CD14-positive monocyte (primary cell): Measurements from ENCODE around the gene ZNF414. TPM values are rescaled to one million over a fixed set of nuclear protein-coding genes. Genes with fewer than 3 reads are reported as not detected.
"Not testable (repeated sequence)": the region's sequence is repeated elsewhere in the genome, so short reads cannot be mapped to it uniquely, and the experiment has no call there.

Source experiments
- DNase-seq, 3 donors: peaks; one replicate each; pipeline ENCODE4 v3.0.0-alpha.2; 2011 to 2022
- H2AFZ ChIP-seq: 2 replicates; pipeline ENCODE4 v1.6.0; 2012; ENCODE audit warnings: mild to moderate bottlenecking, low read depth, low read length, inconsistent platforms; ENCODE audit not compliant: insufficient read depth, poor library complexity, severe bottlenecking
- H3K27ac ChIP-seq, 2 donors: 1 replicate in 1 of 2; 2 replicates in 1 of 2; pipeline ENCODE4 v1.5.1; 2012 to 2013; ENCODE audit warnings: low read length in 2 of 2, control low read depth in 1 of 2, inconsistent platforms in 1 of 2, low read depth in 1 of 2, mild to moderate bottlenecking in 1 of 2
- H3K27me3 ChIP-seq, 2 donors: one replicate each; pipeline versions ENCODE4 v1.6.0 to v1.6.1; 2011 to 2013; ENCODE audit warnings: low read length in 2 of 2; ENCODE audit not compliant: control insufficient read depth in 2 of 2, insufficient read depth in 2 of 2
- H3K36me3 ChIP-seq, 2 donors: replicated peaks in 1 of 2; 1 replicate in 1 of 2; 2 replicates in 1 of 2; pipeline versions ENCODE4 v1.5.1 to v1.6.1; 2012 to 2013; ENCODE audit warnings: low read length in 2 of 2, control low read depth in 1 of 2, inconsistent platforms in 1 of 2, mild to moderate bottlenecking in 1 of 2; ENCODE audit not compliant: insufficient read depth in 2 of 2, control insufficient read depth in 1 of 2
- H3K4me1 ChIP-seq, 2 donors: 1 replicate in 1 of 2; 2 replicates in 1 of 2; pipeline versions ENCODE4 v1.5.1 to v1.6.1; 2012 to 2013; ENCODE audit warnings: low read length in 2 of 2, control low read depth in 1 of 2, inconsistent platforms in 1 of 2, mild to moderate bottlenecking in 1 of 2, moderate library complexity in 1 of 2; ENCODE audit not compliant: insufficient read depth in 2 of 2, control insufficient read depth in 1 of 2
- H3K4me2 ChIP-seq: replicated peaks from 2 replicates; pipeline ENCODE3; 2012; ENCODE audit warnings: low read length, moderate library complexity, mild to moderate bottlenecking; ENCODE audit not compliant: poor library complexity, severe bottlenecking; ENCODE audit errors: extremely low read depth
- H3K4me3 ChIP-seq, 3 experiments: fragments of 200-600 bp in 1 of 3; sonication (generic) in 1 of 3; replicated peaks in 1 of 3; 1 replicate in 2 of 3; 2 replicates in 1 of 3; pipeline ENCODE4 v1.5.1; 2011 to 2013; ENCODE audit warnings: low read length in 3 of 3, mild to moderate bottlenecking in 3 of 3, control low read depth in 2 of 3, low read depth in 2 of 3, inconsistent platforms in 1 of 3, moderate library complexity in 1 of 3
- H3K79me2 ChIP-seq: 2 replicates; pipeline ENCODE4 v1.6.0; 2012; ENCODE audit warnings: mild to moderate bottlenecking, control low read depth, inconsistent platforms, low read length, moderate library complexity; ENCODE audit not compliant: insufficient read depth
- H3K9ac ChIP-seq: 2 replicates; pipeline ENCODE4 v1.6.0; 2017; ENCODE audit warnings: low read length, mild to moderate bottlenecking; ENCODE audit not compliant: insufficient read depth, poor library complexity, severe bottlenecking
- H3K9me3 ChIP-seq, 2 donors: replicated peaks in 1 of 2; 1 replicate in 1 of 2; 2 replicates in 1 of 2; pipeline versions ENCODE4 v1.5.1 to v1.6.1; 2012 to 2013; ENCODE audit warnings: low read length in 2 of 2, control low read depth in 1 of 2; ENCODE audit not compliant: control insufficient read depth in 1 of 2, insufficient read depth in 1 of 2
- H4K20me1 ChIP-seq: 2 replicates; pipeline ENCODE4 v1.6.0; 2012; ENCODE audit warnings: mild to moderate bottlenecking, low read length, control low read depth, moderate library complexity; ENCODE audit not compliant: insufficient read depth
- H3K27ac Mint-ChIP-seq, 7 donors: one replicate each; pipeline ENCODE4 v1.8.0; 2020; ENCODE audit warnings: mild to moderate bottlenecking in 7 of 7, mixed read lengths in 7 of 7, moderate library complexity in 6 of 7, inconsistent platforms in 2 of 7
- H3K27me3 Mint-ChIP-seq, 3 donors: one replicate each; pipeline ENCODE4 v1.8.0; 2021 to 2022; ENCODE audit warnings: low read depth in 3 of 3, mild to moderate bottlenecking in 3 of 3, mixed read lengths in 3 of 3, moderate library complexity in 3 of 3, inconsistent platforms in 1 of 3
- H3K36me3 Mint-ChIP-seq, 2 donors: one replicate each; pipeline ENCODE4 v1.8.0; 2020; ENCODE audit warnings: mixed read lengths in 2 of 2, inconsistent platforms in 1 of 2, mild to moderate bottlenecking in 1 of 2
- H3K4me1 Mint-ChIP-seq: one replicate; pipeline ENCODE4 v1.8.0; 2020; ENCODE audit warnings: mild to moderate bottlenecking, mixed read lengths
- H3K4me3 Mint-ChIP-seq, 2 donors: one replicate each; pipeline ENCODE4 v1.8.0; 2020; ENCODE audit warnings: mild to moderate bottlenecking in 2 of 2, mixed read lengths in 2 of 2, moderate library complexity in 1 of 2
- H3K9me3 Mint-ChIP-seq, 7 donors: one replicate each; pipeline ENCODE4 v1.8.0; 2020 to 2022; ENCODE audit warnings: mixed read lengths in 7 of 7, mild to moderate bottlenecking in 6 of 7, moderate library complexity in 6 of 7, inconsistent platforms in 2 of 7
- CTCF ChIP-seq: fragments of 200-600 bp; IDR thresholded peaks from one replicate; pipeline ENCODE4 v1.8.0; 2022; ENCODE audit warnings: antibody characterized with exemption, mild to moderate bottlenecking
- WGBS: methylation state at CpG from one replicate; pipeline ENCODE4 v1.1.5; 2013; ENCODE audit warnings: missing lambda C conversion rate; ENCODE audit not compliant: insufficient coverage; 5-methylcytosine and 5-hydroxymethylcytosine counted together
- intact Hi-C, 2 donors: fragments of 100-400 bp; cut with micrococcal nuclease; formaldehyde crosslinking; loops; one replicate each; pipeline versions ENCODE4 v1.15.0 to v1.15.1; 2023
- polyA plus RNA-seq, 3 donors: library from polyadenylated mRNA; depleted of rRNA in 1 of 3; unstranded in 2 of 3; stranded (reverse) in 1 of 3; fragments of 300-500 nt in 2 of 3; fragments of >200 nt in 1 of 3; fragmentation: Illumina TruSeq in 2 of 3; gene quantifications; 1 replicate in 2 of 3; 2 replicates in 1 of 3; pipeline ENCODE4 v1.2.3, GENCODE V29; 2012 to 2021

ZNF414 gene
- polyA plus RNA-seq, 3 donors, result 4.1 to 21.1 (median 4.7) TPM

DNA sequence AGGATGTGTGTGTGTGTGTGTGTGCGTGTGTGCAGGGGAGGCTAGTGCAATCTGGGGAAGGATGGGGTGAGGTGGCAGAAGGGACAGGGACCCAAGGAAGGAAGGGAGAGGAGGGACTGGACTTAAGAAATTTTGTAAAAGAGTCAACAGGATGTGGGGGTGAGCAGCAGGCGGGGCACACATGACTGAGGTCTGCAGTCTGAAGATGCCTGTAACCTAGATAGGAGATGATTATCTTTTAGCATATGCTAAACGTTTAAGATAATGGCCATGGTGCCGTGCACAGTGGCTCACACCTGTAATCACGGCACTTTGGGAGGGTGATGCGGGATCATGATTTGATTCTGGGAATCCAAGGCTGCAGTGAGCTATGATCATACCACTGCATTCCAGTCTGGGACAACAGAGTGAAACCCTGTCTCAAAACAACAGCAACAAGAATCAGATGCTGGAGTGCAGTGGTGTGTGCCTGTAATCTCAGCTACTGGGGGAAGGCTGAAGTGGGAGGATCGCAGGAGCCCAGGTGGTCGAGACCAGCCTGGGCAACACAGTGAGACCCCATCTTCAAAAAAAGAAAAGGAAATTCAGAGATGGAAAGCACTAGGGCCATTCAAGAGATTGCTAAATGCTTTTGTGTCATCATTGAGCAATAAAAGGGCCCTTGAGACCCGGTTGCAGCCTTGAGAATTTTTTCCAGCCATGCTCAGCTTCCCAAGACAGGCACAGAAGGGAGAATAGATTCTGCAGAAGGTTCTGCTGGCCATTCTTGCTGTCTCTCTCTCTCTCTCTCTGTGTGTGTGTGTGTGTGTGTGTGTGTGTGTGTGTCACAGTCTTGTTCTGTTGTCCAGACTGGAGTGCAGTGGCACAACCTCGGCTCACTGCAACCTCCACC is 3.8 kb upstream of the ZNF414 start:
- Histone ChIP-seq H3K9me3 (no peaks in the 10 kb centered on the region), H3K4me2 (peak overlapping the region; percentile 66), H3K4me1 (peaks cover 70 to 87% of the 10 kb centered on the region in 2 donors), H3K4me3 (peak overlapping the region in 1 of 3 experiments; percentile 63), H2AFZ (no peak overlapping the region), H3K27ac (peak overlapping the region; percentile 76 to 93), H3K27me3 (no peaks in the 10 kb centered on the region), H3K79me2 (peaks cover 24% of the 10 kb centered on the region), H4K20me1 (peaks cover 40% of the 10 kb centered on the region), H3K9ac (no peak overlapping the region), H3K36me3 (peaks cover 22 to 29% of the 10 kb centered on the region in 2 donors)
- peaks cover 68% of the 10 kb centered on the region for H3K4me1 Mint-ChIP-seq
- 21% methylated on average over 8 of the region's 10 CpGs for WGBS
- H3K27ac Mint-ChIP-seq, result peak overlapping the region; percentile 94 to 98 (median 97)
- peaks cover 9 to 16% of the 10 kb centered on the region in 2 donors for H3K36me3 Mint-ChIP-seq
- no peak for TF ChIP-seq CTCF
- H3K27me3 Mint-ChIP-seq, result peaks cover 0 to 4% (median 0%) of the 10 kb centered on the region in 3 donors
- peak overlapping the region; percentile 60 to 73 for H3K4me3 Mint-ChIP-seq
- H3K9me3 Mint-ChIP-seq, result no peaks in the 10 kb centered on the region
- intact Hi-C loops, result loop anchor here (5.0 to 10.0 kb wide), 2 partner anchors 45 to 103 kb away; partner anchors contain the start of gene MARCHF2 (in 1 of the 2)
- DNase-seq, result peak; percentile 73 to 89 (median 80)

- Mint-ChIP-seq H3K4me3 (peak overlapping the region; percentile 59 to 92), H3K9me3 (no peaks in the 10 kb centered on the region), H3K4me1 (peaks cover 72% of the 10 kb centered on the region), H3K36me3 (peaks cover 2 to 22% of the 10 kb centered on the region in 2 donors), H3K27me3 (peaks cover 0 to 4% (median 0%) of the 10 kb centered on the region in 3 donors), H3K27ac (peak overlapping the region; percentile 95 to 99 (median 98))
- peak overlapping the region; percentile 76 to 82 for H3K27ac ChIP-seq
- H3K79me2 ChIP-seq, result peaks cover 42% of the 10 kb centered on the region
- TF ChIP-seq CTCF, result no peak
- intact Hi-C loops, result loop anchor here (5.0 to 10.0 kb wide), 2 partner anchors 47 to 101 kb away; partner anchors contain the start of gene MARCHF2 (in 1 of the 2)
- H3K4me2 ChIP-seq, result peak overlapping the region; percentile 74
- H3K36me3 ChIP-seq, result peaks cover 4 to 7% of the 10 kb centered on the region in 2 donors
- H3K4me1 ChIP-seq, result peaks cover 80 to 83% of the 10 kb centered on the region in 2 donors
- no peak overlapping the region for H2AFZ ChIP-seq
- H3K9ac ChIP-seq, result peak overlapping the region; percentile 84
- H3K4me3 ChIP-seq, result peak overlapping the region in 1 of 3 experiments; percentile 85
- 6% methylated on average over 9 of the region's 11 CpGs for WGBS
- no peaks in the 10 kb centered on the region for H3K27me3 ChIP-seq
- peaks cover 16% of the 10 kb centered on the region for H4K20me1 ChIP-seq
- DNase-seq, result peak; percentile 83 to 86 (median 86)
- no peaks in the 10 kb centered on the region for H3K9me3 ChIP-seq
Observed at GRCh38 chr19:8515317-8515716, 1.4 kb upstream of the ZNF414 start.

- H3K4me1 ChIP-seq, result peaks cover 73 to 75% of the 10 kb centered on the region in 2 donors
- not testable (repeated sequence) for DNase-seq, H3K9me3 Mint-ChIP-seq, H3K9me3 ChIP-seq, H3K36me3 ChIP-seq, H3K27me3 ChIP-seq, H3K27me3 Mint-ChIP-seq
- peak overlapping the region; percentile 95 to 99 (median 98) for H3K27ac Mint-ChIP-seq
- H3K79me2 ChIP-seq, result peaks cover 42% of the 10 kb centered on the region
- peaks cover 0 to 22% of the 10 kb centered on the region in 2 donors for H3K36me3 Mint-ChIP-seq
- H3K9ac ChIP-seq, result peak overlapping the region; percentile 84
- peak overlapping the region; percentile 76 to 82 for H3K27ac ChIP-seq
- H3K4me3 ChIP-seq, result peak overlapping the region; percentile 43 to 85 (median 66)
- peaks cover 65% of the 10 kb centered on the region for H3K4me1 Mint-ChIP-seq
- 76% methylated on average over 11 of the region's 21 CpGs for WGBS
- H3K4me3 Mint-ChIP-seq, result peak overlapping the region; percentile 59 to 92
- peaks cover 11% of the 10 kb centered on the region for H4K20me1 ChIP-seq
- peak overlapping the region; percentile 74 for H3K4me2 ChIP-seq
- H2AFZ ChIP-seq, result peak overlapping the region; percentile 76
- intact Hi-C loops, result loop anchor here (5.0 to 10.0 kb wide), 2 partner anchors 48 to 100 kb away; partner anchors contain the start of gene MARCHF2 (in 1 of the 2)
Observed at GRCh38 chr19:8514505-8515009, 590 bp upstream of the ZNF414 start.
